Liver (tissue), 3 donors: ENCODE data around the gene GABARAP.

ENCODE experiments used
- CTCF ChIP-seq: fragments of 150-350 bp; IDR thresholded peaks from 2 replicates; pipeline ENCODE4 v1.5.1; 2017; ENCODE audit warnings: improper control_type of control experiment, low read depth, low read length; ENCODE audit not compliant: missing input control
- EGR1 ChIP-seq, 2 donors: IDR thresholded peaks; 2 replicates each; pipeline ENCODE4 v1.6.1; 2016 to 2018; ENCODE audit warnings: antibody characterized with exemption in 2 of 2, low read depth in 2 of 2
- FOXA1 ChIP-seq: IDR thresholded peaks from 2 replicates; pipeline ENCODE4 v1.6.1; 2016; ENCODE audit warnings: antibody characterized with exemption
- GABPA ChIP-seq, 2 donors: IDR thresholded peaks in 1 of 2; conservative IDR thresholded peaks in 1 of 2; 2 replicates each; pipeline ENCODE4 v1.6.1; 2016; ENCODE audit warnings: antibody characterized with exemption in 2 of 2, mild to moderate bottlenecking in 1 of 2, moderate library complexity in 1 of 2
- JUND ChIP-seq, 2 donors: IDR thresholded peaks; 2 replicates each; pipeline ENCODE4 v1.6.1; 2016; ENCODE audit warnings: antibody characterized with exemption in 2 of 2
- MAX ChIP-seq: IDR thresholded peaks from 2 replicates; pipeline ENCODE4 v1.6.1; 2016; ENCODE audit warnings: antibody characterized with exemption
- RAD21 ChIP-seq, 2 donors: IDR thresholded peaks; 2 replicates each; pipeline ENCODE4 v1.6.1; 2016; ENCODE audit warnings: antibody characterized with exemption in 2 of 2, mild to moderate bottlenecking in 2 of 2
- SP1 ChIP-seq: IDR thresholded peaks from 2 replicates; pipeline ENCODE4 v1.6.1; 2018; ENCODE audit warnings: antibody characterized with exemption, mild to moderate bottlenecking
- TAF1 ChIP-seq: conservative IDR thresholded peaks from 2 replicates; pipeline ENCODE4 v1.6.1; 2016; ENCODE audit warnings: antibody characterized with exemption, mild to moderate bottlenecking
- YY1 ChIP-seq: IDR thresholded peaks from 2 replicates; pipeline ENCODE4 v1.6.1; 2016; ENCODE audit warnings: antibody characterized with exemption, mild to moderate bottlenecking
- ZBTB33 ChIP-seq: IDR thresholded peaks from 2 replicates; pipeline ENCODE4 v1.6.1; 2016; ENCODE audit warnings: antibody characterized with exemption
- TF ChIP-seq, protein P1 (sequence below): IDR thresholded peaks from 2 replicates; pipeline ENCODE4 v1.6.1; 2016; ENCODE audit warnings: antibody characterized with exemption, mild to moderate bottlenecking
- donor health status: healthy.
- donor health status: healthy.

GRCh38 chr17:7220593-7221277, 21.5 kb downstream of the GABARAP start:
- TF ChIP-seq CTCF = no peak
- no peak for TF ChIP-seq YY1
- no peak for TF ChIP-seq MAX
- peak in 1 of 2 donors; percentile 41 for TF ChIP-seq GABPA (IDR thresholded peaks at IDR 0.05 in 1 of 2, conservative IDR thresholded peaks at IDR 0.05 in 1 of 2)
- TF ChIP-seq RAD21 (IDR thresholded peaks at IDR 0.05) = peak; percentile 59 to 69
- TF ChIP-seq EGR1 (IDR thresholded peaks at IDR 0.05; ENCODE audit: low read depth in 2 of 2) = no peak
- no peak for TF ChIP-seq TAF1
- TF ChIP-seq ZBTB33 = no peak
- no peak for TF ChIP-seq JUND (IDR thresholded peaks at IDR 0.05)
- TF ChIP-seq SP1 = peak; percentile 66
- TF ChIP-seq, protein P1, sequence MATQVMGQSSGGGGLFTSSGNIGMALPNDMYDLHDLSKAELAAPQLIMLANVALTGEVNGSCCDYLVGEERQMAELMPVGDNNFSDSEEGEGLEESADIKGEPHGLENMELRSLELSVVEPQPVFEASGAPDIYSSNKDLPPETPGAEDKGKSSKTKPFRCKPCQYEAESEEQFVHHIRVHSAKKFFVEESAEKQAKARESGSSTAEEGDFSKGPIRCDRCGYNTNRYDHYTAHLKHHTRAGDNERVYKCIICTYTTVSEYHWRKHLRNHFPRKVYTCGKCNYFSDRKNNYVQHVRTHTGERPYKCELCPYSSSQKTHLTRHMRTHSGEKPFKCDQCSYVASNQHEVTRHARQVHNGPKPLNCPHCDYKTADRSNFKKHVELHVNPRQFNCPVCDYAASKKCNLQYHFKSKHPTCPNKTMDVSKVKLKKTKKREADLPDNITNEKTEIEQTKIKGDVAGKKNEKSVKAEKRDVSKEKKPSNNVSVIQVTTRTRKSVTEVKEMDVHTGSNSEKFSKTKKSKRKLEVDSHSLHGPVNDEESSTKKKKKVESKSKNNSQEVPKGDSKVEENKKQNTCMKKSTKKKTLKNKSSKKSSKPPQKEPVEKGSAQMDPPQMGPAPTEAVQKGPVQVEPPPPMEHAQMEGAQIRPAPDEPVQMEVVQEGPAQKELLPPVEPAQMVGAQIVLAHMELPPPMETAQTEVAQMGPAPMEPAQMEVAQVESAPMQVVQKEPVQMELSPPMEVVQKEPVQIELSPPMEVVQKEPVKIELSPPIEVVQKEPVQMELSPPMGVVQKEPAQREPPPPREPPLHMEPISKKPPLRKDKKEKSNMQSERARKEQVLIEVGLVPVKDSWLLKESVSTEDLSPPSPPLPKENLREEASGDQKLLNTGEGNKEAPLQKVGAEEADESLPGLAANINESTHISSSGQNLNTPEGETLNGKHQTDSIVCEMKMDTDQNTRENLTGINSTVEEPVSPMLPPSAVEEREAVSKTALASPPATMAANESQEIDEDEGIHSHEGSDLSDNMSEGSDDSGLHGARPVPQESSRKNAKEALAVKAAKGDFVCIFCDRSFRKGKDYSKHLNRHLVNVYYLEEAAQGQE = no peak
- TF ChIP-seq FOXA1 = no peak
